NCI-H2107 treated with DMSO at 0.1 percent for 48 hours (cell line): ENCODE results near the gene PPP2R5C.

Experiments
- DNase-seq: peaks from one replicate; lab custom pipeline; 2025; ENCODE audit not compliant: unreplicated experiment; lab: John Stamatoyannopoulos, UW

PPP2R5C gene

DNA sequence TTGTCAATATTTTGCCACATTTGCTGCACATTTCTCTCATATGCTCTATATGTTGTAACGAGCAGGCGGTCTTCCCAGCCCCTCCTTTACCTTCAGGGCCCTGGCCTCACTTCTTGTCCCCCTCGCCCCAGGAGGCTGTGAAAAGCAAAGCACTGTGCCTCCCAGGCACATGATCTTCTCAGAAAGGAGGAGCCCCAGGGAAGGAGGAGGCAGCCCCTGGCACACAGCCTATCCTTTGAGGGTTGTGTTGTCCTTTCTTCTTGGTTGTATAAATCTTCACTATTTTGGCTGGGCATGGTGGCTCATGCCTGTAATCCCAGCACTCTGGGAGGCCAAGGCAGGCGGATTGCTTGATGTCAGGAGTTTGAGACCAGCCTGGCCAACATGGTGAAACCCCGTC, 77.0 kb downstream of the PPP2R5C start:
- no peak for DNase-seq

DNA sequence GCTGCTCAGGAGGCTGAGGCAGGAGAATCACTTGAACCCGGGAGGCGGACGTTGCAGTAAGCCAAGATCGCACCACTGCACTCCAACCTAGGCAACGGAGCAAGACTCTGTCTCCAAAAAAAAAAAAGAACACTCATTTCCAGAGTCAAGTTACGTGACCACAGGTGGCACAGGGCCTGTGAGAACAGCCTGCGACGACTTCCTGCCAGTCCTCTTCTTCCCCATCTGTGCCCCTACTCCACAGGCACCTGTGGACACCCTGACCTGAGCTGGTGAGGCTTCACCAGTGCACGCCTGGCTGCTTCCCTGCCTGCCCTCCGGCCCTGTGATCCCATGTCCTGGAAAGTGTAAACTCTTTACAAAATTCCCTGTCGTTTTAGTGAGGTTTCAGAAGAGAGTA, 77.7 kb downstream of the PPP2R5C start:
- DNase-seq = peak; percentile 61

DNA sequence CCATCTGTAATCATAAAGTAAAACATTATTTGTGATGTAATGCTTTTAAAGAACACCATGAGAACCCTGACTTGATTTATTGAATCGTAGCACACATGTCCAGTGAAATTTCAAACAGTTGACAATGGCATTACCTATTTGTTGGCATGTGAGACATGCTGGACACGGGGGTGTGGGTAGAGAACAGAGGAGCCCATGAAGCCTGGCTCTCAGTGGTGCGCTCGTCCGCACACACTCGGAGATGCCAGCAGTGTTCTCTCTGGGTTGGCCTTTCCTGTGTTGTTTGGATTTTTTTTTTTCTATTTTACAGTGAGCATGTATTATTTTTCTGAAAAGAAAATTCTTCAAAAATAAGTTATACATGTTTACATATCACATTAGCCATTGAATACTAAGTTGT, 78.2 kb downstream of the PPP2R5C start:
- no peak for DNase-seq

DNA sequence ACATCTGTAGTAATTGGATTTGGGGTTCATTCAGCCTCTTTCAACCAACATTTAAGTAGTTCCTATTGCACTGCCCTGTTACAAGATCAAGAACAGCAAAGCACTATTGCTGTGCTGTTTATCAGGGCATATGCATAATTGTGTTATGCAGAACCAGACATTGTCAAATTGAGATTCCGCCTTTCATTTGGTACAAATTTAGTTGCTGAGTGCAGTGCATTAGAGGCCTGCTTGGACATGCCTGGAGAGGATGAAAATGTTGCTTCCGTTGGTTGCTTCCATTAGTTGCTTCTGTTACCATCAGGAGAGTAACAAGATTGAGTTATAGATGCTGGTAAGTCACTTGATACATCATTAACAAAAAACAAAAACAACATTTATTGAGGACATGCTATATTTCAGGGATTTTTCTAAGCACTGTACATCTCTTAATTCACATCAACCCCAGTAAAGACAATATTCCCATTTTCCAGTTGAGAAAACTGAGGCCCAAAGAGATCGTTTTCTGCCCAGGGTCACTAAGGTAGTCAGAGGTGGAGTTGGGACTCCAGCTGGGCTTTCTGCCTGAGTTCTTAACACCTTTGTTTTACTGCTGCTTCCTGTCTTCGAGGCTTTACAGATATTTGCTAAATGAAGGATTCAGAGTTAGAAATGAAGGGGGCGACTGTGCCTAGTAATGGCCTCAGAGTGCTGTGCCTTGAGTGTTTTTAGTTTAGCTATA, 79.3 kb downstream of the PPP2R5C start:
- DNase-seq = no peak

DNA sequence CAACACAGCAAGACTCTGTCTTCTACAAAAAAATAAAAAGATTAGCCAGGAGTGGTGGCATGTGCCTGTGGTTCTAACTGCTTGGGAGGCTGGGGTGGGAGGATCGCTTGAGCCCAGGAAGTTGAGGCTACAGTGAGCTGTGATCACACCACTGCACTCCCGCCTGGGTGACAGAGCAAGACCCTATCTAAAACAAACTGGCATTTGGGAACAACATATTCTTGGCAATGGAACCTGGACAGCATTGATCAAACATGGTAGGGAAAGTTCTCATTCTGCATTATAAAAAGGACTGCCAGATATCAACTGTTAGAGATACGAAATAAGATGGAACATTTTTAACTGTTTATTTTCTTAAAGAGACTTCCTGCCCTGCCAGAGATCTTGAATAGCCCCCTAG, 81.5 kb downstream of the PPP2R5C start:
- DNase-seq = no peak

DNA sequence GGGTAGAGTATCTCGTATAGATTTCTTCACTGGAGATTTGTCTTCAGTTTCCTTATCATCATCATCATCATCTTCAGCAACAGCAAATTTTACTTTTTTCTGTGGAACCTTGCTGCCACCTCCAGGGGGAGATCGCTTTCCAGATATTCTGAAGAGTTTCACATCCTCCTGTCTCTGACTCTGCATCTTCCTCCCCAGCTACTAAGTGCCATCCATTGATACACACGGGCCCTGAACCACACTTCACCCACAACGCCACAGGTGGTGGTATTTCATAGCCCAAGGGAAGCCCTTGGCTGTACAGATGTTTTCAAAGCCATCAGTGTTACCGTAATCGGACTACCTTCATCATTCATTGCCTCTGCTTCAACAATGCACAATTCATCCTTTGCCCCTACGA, 82.2 kb downstream of the PPP2R5C start:
- no peak for DNase-seq

DNA sequence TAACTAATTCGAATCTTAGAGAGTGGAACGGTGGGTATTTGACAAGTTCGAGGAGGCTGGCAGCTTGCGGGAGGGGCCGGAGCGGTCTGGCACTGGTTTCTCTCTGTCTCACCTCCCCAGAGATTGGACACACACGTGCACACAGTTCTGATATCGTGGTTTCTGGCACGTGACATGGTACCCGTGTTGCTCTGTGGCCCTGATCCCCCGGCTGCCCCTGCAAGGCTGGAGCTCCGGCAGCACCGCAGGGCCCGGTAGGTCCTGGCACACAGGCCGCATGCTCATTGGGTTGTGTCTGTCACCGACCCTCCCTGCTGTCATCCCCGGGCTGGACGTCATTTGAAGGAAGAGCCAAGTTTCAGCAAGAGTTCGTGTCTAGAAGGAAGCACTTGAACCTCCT, 82.7 kb downstream of the PPP2R5C start:
- DNase-seq = no peak

DNA sequence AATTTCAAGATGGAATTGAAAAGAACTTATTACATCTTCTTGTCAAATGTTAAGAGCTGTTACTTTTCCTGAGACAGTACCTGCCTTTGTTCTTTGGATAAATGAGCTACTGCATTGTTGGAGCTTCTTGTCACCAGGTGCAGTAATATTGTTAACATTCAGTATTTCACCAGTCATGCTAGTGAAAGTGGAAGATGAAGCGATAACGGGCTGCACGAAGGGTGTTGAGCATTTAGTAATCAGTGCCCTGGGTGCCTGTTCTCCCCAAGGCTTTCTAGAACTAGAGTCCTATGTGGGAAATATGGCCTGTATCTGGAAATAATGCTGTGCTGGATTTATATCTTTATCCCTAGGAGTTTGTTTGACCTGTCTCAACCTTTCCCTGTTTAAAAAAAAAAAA, 83.2 kb downstream of the PPP2R5C start:
- no peak for DNase-seq

DNA sequence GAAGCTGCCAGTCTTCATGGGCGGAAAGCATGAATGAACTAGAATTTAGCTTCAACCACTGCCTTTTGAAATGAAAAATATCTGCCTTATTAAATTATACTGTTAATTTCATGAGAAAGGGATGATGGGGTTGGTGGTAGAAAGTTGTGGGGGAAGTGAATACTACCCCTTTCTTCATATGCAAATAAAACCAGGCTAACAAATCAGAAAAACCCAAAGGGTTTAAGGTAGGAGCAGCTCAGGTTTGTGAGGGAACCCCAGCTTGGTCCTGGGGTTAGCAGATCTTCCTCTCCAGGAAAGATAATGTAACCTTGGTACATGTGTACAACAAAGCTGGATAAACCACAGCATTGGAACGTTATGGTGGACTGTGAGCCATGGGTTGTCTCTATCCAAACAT, 84.0 kb downstream of the PPP2R5C start:
- DNase-seq = no peak

DNA sequence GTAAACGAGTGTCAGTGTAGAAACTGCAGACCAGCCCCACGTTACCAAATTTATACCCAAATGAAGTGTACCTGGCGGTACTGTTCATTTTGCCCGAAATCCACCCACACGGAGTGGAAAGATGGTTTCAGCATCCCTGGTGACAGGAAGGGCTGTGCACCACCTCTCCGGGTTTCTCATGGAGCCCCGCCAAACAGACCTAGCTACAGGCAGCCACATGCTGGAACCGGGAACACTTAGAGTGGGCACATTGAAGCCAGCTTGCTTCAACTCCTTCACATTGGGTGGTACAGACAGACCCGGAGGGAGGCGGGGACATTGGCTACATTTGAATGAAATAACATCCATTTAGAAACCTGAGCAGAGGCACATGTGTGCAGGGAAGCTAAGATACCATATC, 84.4 kb downstream of the PPP2R5C start:
- no peak for DNase-seq

DNA sequence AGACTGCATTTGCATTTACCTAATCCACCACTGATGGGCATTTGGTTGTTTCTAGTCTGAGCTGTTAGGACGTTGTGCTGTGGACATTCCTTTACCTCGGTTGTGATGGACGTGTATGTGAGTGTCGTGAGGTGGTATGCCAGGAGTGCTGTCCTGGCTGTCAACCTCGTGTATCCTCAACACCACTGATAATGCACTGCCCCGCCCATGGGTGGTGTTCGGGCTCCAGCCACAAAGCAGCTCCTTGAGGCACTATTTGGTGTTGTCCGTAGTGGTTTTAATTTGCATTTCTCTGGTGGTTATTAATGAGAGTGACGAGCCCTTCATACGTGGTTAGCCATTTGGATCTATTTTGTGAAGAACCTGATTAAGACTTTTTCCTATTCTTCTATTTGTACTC, 87.6 kb downstream of the PPP2R5C start:
- DNase-seq = no peak

DNA sequence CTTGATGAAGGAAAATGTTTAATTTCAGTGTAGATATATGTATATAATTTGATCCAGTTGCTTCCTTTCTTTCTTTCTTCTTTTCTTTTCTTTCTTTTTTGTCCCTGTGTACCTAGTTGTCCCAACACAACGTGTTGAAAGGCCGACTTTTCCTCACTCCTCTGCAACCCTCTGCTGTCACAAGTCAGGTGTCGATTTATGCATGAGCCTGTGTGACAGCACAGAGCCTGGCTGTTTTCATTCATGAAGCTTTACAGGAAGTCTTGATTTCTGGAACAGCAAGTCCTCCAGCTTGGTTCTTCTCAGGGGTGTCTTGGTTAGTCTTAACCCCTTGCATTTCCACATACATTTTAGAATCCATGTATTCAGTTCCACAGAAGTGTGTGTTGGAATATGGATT, 88.1 kb downstream of the PPP2R5C start:
- no peak for DNase-seq

DNA sequence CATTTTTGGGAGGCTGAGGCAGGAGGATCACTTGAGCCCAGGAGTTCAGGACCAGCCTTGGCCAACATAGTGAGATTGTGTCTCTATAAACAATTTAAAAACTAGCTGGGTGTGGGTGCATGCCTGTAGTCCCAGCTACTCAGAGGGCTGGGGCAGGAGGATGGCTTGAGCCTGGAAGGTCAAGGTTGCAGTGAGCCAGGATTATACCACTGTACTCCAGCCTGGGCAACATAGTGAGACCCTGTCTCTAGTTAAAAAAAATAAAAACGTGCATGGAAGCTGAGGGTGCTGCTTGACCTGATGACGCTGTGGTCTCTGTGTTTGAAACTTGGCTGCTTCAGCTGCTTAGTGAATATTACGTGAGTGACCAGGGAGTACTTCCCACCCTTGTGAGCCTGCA, 89.7 kb downstream of the PPP2R5C start:
- DNase-seq = no peak

DNA sequence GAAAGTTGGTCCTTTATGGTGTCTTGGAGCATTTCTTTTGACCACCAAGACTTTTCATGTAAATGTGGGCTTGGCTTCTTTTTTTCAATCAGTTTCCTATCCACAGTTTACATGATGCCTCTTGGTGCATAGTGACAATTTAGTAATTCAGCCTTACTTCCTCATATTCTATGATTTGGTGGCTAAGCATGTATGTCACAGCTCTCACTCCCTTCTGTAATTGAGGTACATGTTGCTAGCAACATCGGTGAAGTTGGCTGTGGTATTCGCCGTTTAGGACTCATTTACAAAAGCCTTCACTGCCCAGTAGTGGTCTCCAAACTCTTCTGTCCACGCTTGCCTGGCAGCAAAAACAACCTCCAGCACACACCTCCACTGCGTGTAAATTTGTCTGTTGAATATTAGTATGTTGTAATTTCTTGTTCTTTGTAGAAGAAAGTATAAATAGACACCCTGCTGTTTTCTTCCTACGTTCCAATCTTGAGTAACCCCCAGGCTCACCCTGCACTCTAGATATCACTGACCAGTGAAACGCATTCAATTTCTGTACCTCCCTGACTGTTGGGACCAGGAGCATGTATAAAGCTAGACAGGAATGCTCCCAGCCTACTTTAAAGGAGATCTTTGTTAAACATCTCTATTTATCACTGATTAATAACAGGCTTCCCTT, 90.4 kb downstream of the PPP2R5C start:
- no peak for DNase-seq

DNA sequence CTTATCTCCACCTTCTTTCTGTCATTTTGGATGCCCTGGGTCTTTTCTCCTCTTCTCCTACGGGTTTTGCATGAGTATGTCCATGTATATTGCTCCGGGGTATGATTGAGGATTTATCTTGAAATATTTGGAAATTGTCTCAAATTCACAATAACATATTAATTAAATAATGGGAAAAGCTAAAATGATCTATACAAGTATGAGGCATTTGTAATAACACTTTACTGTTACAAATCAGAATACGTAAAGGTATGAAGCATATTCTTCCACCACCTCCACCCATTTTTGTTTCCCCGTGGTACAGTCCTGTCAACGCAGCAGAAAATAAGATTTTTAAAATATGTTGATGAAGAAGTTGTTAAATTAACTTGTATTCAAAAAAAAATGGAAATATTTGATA, 91.3 kb downstream of the PPP2R5C start:
- DNase-seq = no peak

DNA sequence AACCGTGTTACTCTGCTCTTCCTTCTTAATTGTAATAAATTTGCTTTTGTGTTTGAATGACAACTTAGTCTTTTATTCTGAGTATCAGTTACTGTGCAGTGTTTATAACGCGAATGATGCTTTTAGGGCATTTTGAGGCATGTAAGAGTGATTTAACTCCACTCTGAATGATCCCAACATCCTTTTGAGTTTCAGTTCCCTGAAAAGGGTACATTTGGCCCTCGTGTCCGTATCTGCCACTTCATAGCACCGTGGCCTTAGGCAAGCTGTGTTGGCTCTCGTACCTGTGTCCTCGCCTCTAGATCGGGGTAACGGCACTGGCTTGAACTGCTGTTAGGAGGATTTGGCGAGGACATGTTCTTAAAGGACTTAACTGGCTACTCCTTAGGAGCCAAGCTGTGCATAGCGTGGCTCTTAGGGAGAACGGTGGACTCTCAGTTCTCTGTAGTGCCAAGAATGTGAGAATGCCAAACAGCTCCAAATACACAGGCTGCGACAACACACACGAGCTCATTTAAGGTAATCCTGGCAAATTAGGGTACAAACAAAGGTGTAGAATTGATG, 92.0 kb downstream of the PPP2R5C start:
- DNase-seq = no peak

DNA sequence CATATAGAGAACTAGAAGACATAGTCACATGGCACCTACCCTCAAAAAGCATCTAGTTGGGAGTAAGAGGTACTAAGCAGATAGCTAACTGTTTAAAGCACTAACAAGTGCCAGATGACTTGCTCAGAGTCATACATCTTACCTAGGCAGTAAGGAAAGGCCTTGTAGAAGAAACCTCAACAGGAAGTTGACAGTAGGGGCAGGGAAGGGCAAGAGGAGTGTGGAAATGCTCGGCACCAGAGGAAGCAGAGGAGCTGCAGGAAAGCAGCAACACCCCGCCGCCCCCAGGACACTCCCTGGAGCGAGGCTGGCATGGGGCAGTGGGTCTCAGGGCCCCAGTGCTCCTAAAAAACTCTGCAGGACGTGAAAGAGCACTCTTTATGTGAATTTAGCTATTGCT, 92.9 kb downstream of the PPP2R5C start:
- no peak for DNase-seq

DNA sequence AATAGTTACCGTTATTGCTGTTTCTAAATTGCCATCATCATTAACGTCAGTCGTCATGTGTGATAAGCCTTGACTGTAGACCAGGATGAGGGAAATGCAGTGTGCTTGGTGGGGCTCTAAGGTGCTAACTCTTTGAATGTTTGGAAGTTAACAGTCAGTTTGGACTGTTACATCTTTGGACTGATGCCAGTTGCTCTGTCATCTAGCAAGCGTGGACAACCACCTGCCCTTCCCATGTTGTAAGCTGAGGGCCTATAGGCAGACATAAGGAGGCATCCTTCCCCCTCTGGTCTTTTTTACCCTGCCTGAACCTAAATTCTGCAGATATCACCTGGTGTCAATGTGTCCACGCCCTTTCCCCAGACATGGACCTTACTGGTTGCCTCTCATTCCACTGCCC, 94.4 kb downstream of the PPP2R5C start:
- no peak for DNase-seq

DNA sequence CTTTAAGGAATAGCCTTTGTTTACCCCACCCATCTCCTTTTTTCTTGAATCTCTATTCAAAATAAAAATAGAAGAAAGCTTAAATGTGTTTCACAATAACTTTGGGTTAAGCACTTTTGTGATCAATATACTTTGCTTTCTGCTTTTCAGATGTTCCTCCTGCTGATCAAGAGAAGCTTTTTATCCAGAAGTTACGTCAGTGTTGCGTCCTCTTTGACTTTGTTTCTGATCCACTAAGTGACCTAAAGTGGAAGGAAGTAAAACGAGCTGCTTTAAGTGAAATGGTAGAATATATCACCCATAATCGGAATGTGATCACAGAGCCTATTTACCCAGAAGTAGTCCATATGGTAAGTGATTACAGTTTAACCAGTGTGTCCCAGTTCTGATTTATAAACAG, 95.0 kb downstream of the PPP2R5C start:
- DNase-seq = no peak

DNA sequence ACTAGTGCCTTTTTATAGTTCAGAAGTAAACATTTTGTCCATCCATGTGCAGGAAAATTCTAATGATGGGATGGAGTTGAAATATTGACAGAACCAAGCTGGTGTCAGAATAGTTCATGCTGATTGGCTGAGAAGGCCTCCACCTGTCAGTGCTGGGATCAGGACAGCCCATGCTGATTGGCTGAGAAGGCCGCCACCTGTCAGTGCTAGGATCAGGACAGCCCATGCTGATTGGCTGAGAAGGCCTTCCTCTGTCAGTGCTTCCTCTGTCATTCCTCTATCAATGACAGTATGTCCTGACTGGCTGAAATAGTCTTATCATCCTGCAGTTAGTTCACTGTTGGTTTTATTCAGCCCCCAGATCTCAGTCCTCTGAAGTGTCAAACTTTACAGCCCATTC, 95.7 kb downstream of the PPP2R5C start:
- no peak for DNase-seq

DNA sequence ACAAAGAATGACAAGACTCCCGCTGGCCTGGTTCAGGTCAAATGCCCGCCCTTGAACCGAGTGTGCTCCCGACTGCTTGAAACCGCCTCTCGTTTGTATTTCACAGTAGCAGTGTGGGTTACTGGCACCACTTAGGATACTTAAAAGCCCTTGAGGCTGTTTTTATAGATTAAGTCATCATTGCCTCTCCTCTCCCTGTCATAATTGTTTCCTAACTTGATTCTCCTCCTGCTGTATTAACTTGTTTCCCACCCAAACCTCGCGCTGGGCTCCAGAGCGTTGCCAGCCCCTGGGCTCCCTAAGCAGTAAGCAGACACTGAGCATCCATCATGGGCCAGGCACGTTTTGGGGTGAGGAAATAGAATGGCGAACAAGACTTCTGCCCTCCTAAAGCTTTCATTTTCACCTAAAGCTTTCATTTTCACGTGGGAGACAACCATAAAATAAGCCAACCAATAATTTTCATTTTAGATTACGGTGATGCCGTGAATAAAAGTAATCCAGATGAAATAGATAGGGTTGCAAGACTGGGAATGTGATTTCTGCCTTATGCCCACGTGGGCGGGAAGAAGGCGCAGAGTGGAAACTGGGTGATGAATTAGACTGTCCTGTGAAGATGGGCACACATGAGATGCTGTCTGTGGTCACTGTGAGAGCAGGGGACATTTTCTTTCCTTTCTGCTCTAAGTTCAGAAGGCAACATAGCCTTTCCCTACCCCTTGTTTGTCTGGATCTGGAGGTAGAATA, 97.5 kb downstream of the PPP2R5C start:
- DNase-seq = peak; percentile 81

DNA sequence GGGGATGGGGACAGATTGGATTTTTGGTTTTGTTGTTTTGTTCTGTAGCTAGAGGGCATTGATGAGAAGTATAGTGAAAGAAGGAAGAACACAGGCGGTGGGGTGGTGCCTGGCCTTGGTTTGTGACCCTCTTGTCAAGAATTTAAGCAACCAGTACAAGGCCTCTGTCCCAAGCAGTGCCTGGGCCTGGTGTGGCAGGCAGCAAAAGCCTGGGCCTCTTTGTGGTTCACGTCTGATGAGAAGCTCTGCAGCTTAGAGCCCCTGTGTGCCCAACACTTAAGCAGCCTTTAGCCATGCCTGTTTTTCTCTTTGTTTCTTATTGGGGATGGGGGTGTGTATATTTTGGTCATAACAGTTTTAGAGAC, 98.0 kb downstream of the PPP2R5C start:
- DNase-seq = no peak
